Chondrocyte (in vitro differentiated cells): Measurements from ENCODE around the gene GALNT14. TPM values are rescaled to one million over a fixed set of nuclear protein-coding genes. Genes with fewer than 3 reads are reported as not detected.

Experiments
- DNase-seq: peaks from one replicate; pipeline ENCODE4 v3.0.0; 2021; ENCODE audit warnings: mixed read lengths, low spot score
- H3K27ac Mint-ChIP-seq: one replicate; pipeline ENCODE4 v1.8.0; 2021; ENCODE audit warnings: mild to moderate bottlenecking, moderate library complexity, mixed read lengths; ENCODE audit not compliant: unreplicated experiment
- H3K27me3 Mint-ChIP-seq: 2 replicates; pipeline ENCODE4 v1.8.0; 2021; ENCODE audit warnings: low read depth, mixed read lengths
- H3K36me3 Mint-ChIP-seq: 2 replicates; pipeline ENCODE4 v1.8.0; 2021; ENCODE audit warnings: low read depth, mixed read lengths
- H3K4me1 Mint-ChIP-seq: 2 replicates; pipeline ENCODE4 v1.8.0; 2021; ENCODE audit warnings: low read depth, mild to moderate bottlenecking, mixed read lengths
- H3K4me3 Mint-ChIP-seq: one replicate; pipeline ENCODE4 v1.8.0; 2021; ENCODE audit warnings: mild to moderate bottlenecking, moderate library complexity, mixed read lengths; ENCODE audit not compliant: unreplicated experiment
- H3K9me3 Mint-ChIP-seq: 2 replicates; pipeline ENCODE4 v1.8.0; 2021; ENCODE audit warnings: low read depth, mixed read lengths
- CTCF ChIP-seq: fragments of 200-600 bp; sonication (generic); IDR thresholded peaks from 2 replicates; pipeline ENCODE4 v1.5.0; 2021; ENCODE audit warnings: antibody characterized with exemption, mild to moderate bottlenecking, moderate library complexity
- total RNA-seq: library from RNA; stranded (reverse); gene quantifications from 3 replicates; pipeline ENCODE4 v1.2.1, GENCODE V29; 2021

GALNT14 gene
- total RNA-seq, 1 donor from 2014 or later = 17.8 TPM

- Mint-ChIP-seq H3K4me1 (no peaks in the 10 kb centered on the region), H3K9me3 (no peaks in the 10 kb centered on the region), H3K27ac (no peak overlapping the region), H3K4me3 (no peak overlapping the region), H3K36me3 (no peaks in the 10 kb centered on the region), H3K27me3 (peaks cover 29% of the 10 kb centered on the region)
- TF ChIP-seq CTCF = no peak
- DNase-seq = no peak
These were observed 25.7 kb downstream of the GALNT14 start for GRCh38 chr2:31112544-31112943.

GRCh38 chr2:31110998-31111397 is 27.2 kb downstream of the GALNT14 start:
- Mint-ChIP-seq H3K36me3 (no peaks in the 10 kb centered on the region), H3K4me3 (no peak overlapping the region), H3K4me1 (no peaks in the 10 kb centered on the region), H3K27ac (no peak overlapping the region), H3K27me3 (peaks cover 34% of the 10 kb centered on the region), H3K9me3 (peaks cover 3% of the 10 kb centered on the region)
- no peak for DNase-seq
- no peak for TF ChIP-seq CTCF

- no peak for DNase-seq
- Mint-ChIP-seq H3K4me1 (no peaks in the 10 kb centered on the region), H3K36me3 (no peaks in the 10 kb centered on the region), H3K27ac (no peak overlapping the region), H3K4me3 (no peak overlapping the region), H3K9me3 (peaks cover 3% of the 10 kb centered on the region), H3K27me3 (peaks cover 32% of the 10 kb centered on the region)
- no peak for TF ChIP-seq CTCF
These were observed 27.8 kb downstream of the GALNT14 start for GRCh38 chr2:31110431-31110830.

GRCh38 chr2:31109633-31110192 is 28.5 kb downstream of the GALNT14 start:
- DNase-seq = no peak
- H3K4me1 Mint-ChIP-seq = no peaks in the 10 kb centered on the region
- H3K27me3 Mint-ChIP-seq = peaks cover 29% of the 10 kb centered on the region
- no peaks in the 10 kb centered on the region for H3K36me3 Mint-ChIP-seq
- peaks cover 3% of the 10 kb centered on the region for H3K9me3 Mint-ChIP-seq
- no peak for TF ChIP-seq CTCF
- H3K27ac Mint-ChIP-seq = no peak overlapping the region
- H3K4me3 Mint-ChIP-seq = no peak overlapping the region

- Mint-ChIP-seq H3K36me3 (no peaks in the 10 kb centered on the region), H3K4me3 (no peak overlapping the region), H3K27me3 (peaks cover 32% of the 10 kb centered on the region), H3K9me3 (peaks cover 3% of the 10 kb centered on the region), H3K4me1 (no peaks in the 10 kb centered on the region), H3K27ac (no peak overlapping the region)
- TF ChIP-seq CTCF = no peak
- DNase-seq = no peak
These were observed 29.5 kb downstream of the GALNT14 start for GRCh38 chr2:31108561-31109286.
